AG04449 (cell line): ENCODE measurements around the gene MYL6B.

Experiments used
- CTCF ChIA-PET: fragments of 350-600 bp; formaldehyde crosslinking; extraction: SDS; loops from one replicate; lab custom pipeline; 2021; ENCODE audit warnings: antibody characterized with exemption; lab: Yijun Ruan, JAX
- POLR2A ChIA-PET: fragments of 400-600, 350-600 bp; formaldehyde crosslinking; extraction: SDS; loops from one replicate; lab custom pipeline; 2020; ENCODE audit warnings: antibody characterized with exemption, inconsistent platforms; lab: Yijun Ruan, JAX
- DNase-seq: peaks from one replicate; pipeline ENCODE4 v3.0.0-alpha.2; 2010; ENCODE audit warnings: low read depth, low spot score
- H3K4me3 ChIP-seq: 2 replicates; pipeline ENCODE4 v1.5.1; 2011; ENCODE audit warnings: low read depth, mild to moderate bottlenecking, control low read depth, low read length
- CTCF ChIP-seq: IDR thresholded peaks from one replicate; pipeline ENCODE4 v1.5.1; 2011; ENCODE audit warnings: mild to moderate bottlenecking, moderate library complexity, low read length, control low read depth, inconsistent platforms; ENCODE audit not compliant: insufficient read depth; ENCODE audit errors: missing control alignments

MYL6B gene

DNA sequence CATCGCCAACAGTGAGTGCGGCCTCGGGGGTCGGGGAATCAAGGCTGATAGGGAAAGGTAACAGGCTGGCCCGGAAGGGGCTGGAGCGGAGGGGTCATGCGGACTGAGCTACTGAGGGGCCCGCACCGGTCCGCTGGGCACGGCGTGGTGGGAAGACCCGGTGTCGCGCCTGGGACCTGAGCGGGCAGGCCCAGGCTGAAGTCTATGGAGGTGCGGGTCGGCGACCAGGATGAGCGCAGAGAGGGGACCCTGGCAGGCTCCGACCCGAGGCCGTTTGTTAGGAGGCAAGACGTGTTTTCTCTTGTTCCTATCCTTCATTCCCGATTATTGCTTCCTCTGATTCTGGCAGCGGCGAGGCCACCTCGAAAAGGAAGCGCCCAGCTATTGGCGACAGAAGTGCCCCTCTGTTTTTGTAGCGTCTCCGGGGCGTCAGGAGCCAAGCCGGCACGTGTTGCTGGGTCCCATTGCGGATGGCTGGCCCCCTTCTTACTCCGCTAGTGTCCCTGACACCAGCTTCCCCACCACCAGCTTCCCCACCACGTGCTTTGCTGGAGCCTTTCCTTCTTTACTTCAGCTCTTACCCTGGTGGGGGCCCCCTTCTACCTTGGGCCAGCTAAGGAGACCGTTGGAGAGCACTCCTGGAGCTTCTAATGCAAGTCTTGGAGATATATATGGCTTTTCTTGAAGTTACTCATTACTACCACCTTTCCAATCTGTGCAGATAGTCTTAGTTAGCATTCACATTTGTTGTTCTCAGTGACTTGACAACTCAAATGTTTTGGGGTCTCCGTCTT lies 47.4 kb upstream of the MYL6B start:
- no peak for DNase-seq
- POLR2A ChIA-PET = interaction anchor here (0.7 to 3.7 kb wide), 8 partner anchors 11 to 287 kb away, joined by 3 to 49 read pairs (median 8); partner anchors contain the start of genes ERBB3, ESYT1, ORMDL2 and RPL41

GRCh38 chr12:56105609-56105902 lies 46.8 kb upstream of the MYL6B start:
- CTCF ChIA-PET = interaction anchor here (1.6 to 4.7 kb wide), 7 partner anchors 13 to 364 kb away, joined by 3 to 34 read pairs (median 13); partner anchors contain the start of genes ERBB3 and ZC3H10
- POLR2A ChIA-PET = interaction anchor here (0.7 to 3.7 kb wide), 2 partner anchors 11 to 58 kb away, joined by 7 to 49 read pairs; partner anchors contain the start of genes RPL41 and ZC3H10
- no peak for TF ChIP-seq CTCF
- H3K4me3 ChIP-seq = peak overlapping the region; percentile 88
- DNase-seq = no peak

More for the DNA sequence above, 47.4 kb upstream of the MYL6B start:
- H3K4me3 ChIP-seq = peak overlapping the region; percentile 88
- no peak for TF ChIP-seq CTCF
- CTCF ChIA-PET = interaction anchor here (0.7 to 4.7 kb wide), 13 partner anchors 8 to 365 kb away, joined by 3 to 34 read pairs (median 4); partner anchors contain the start of genes ERBB3 and ZC3H10

DNA sequence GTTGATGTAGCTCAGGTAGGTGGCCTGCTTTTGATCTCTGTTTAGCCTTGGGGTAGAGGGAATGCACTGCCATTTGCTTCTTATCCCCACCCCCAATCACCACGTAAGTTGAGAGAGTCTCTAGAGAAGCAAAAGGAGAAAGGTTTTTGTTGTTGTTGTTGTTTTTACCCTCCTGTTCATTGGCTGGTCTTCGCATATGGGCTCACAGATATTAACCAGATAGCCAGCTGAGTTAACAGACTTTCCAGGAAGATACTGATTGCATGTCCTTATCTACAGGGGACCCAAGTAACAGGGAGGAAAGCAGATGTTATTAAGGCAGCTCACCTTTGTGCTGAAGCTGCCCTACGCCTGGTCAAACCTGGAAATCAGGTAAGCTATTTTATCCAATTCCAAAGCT lies 45.1 kb upstream of the MYL6B start:
- ChIA-PET CTCF (interaction anchor here (0.5 to 3.5 kb wide), 6 partner anchors 11 to 486 kb away, joined by 3 to 20 read pairs (median 6); partner anchors contain the start of genes SMARCC2 and ZC3H10), POLR2A (interaction anchor here (1.5 kb wide), 1 partner anchor 11 kb away, joined by 3 read pairs; the partner anchor contains the start of gene ZC3H10)
- DNase-seq = no peak
- no peak for TF ChIP-seq CTCF
- no peak overlapping the region for H3K4me3 ChIP-seq

DNA sequence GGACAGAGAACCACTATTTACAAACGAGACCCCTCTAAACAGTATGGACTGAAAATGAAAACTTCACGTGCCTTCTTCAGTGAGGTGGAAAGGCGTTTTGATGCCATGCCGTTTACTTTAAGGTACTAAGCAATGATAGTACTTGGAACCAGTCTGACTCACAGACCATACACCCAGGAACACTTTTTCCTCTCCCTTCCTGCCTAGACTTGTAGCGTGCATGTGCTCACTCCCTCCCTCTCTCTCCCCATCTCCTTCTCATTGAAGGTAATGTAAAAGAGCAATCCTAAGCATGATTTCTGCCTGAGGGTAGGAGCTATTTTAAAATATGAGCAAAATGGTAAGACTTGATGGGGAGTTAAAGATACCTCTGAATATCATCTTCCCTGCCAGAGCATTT lies 41.8 kb upstream of the MYL6B start:
- H3K4me3 ChIP-seq = no peak overlapping the region
- POLR2A ChIA-PET = no interaction called here
- no peak for DNase-seq
- TF ChIP-seq CTCF = no peak
- CTCF ChIA-PET = interaction anchor here (0.8 to 1.2 kb wide), 2 partner anchors 9 to 155 kb away, joined by 3 to 4 read pairs; no protein-coding TSS in a partner anchor

DNA sequence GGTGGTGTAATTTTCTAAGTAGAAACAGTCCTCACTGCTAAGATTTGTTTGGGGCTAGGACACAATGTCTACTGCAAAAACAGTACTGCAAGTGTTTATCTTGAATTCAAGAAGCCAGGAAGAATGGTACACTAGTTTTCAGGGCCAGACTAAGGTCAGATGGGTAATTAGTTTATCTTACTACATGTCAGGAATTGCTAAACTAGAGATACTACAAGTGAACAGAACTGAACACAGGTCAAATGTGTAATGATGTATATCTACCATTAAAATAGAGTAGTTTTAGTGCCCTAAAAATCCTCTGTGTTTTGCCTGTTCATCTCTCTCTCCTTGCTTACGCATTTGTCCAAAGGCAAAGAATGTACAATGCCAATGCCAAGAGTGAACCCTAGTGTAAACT lies 38.3 kb upstream of the MYL6B start:
- ChIA-PET CTCF (no interaction called here), POLR2A (interaction anchor here (4.7 kb wide), 1 partner anchor 9 kb away, joined by 49 read pairs; the partner anchor contains the start of gene PA2G4)
- no peak overlapping the region for H3K4me3 ChIP-seq
- DNase-seq = no peak
- TF ChIP-seq CTCF = no peak

DNA sequence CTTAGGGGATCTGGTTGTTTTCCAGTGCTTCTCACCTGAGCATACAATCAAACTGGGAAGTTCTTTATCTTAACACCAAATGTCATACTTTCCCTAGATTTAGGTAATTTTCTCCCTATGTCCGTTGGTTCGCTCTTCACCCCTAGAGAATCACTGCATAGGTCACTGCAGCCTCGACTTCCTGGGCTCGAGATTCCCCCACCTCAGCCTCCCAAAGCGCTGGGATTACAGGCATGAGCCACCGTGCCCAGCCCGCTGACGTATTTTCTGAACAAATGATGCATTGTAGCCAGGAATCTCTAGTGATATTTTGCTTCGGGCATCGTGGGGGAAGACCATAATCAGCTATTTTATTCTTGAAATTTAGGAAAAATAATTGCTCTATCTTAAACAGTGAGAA lies 37.1 kb upstream of the MYL6B start:
- H3K4me3 ChIP-seq = no peak overlapping the region
- no peak for TF ChIP-seq CTCF
- POLR2A ChIA-PET = interaction anchor here (0.6 to 4.7 kb wide), 3 partner anchors 11 to 68 kb away, joined by 4 to 49 read pairs (median 5); partner anchors contain the start of gene PA2G4
- no peak for DNase-seq
- CTCF ChIA-PET = interaction anchor here (0.8 to 6.2 kb wide), 6 partner anchors 11 to 139 kb away, joined by 3 to 51 read pairs (median 3); partner anchors contain the start of gene PA2G4
